ENCODE measurements around the gene CINP.

DNA sequence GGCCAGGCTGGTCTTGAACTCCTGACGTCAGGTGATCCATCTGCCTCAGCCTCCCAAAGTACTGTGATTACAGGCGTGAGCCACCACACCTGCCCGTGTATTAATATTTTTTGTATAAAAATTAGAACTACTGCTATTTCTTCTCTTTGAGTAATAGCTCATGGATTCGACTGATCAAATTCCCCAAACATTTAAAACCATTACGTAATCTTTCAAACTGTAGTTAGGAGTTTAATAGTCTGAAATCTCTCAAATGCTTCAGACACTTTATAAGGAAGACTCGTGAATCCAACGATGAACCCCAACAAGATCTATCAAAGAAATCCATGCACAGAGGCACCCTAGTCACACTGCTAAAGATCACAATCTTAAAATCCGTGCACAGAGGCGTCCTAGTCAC is 16.1 kb upstream of the CINP start:
- TF ChIP-seq GATA3 (IDR thresholded peaks at IDR 0.05; ENCODE audit: low read depth, low read length) (no peak), GATA2 (IDR thresholded peaks at IDR 0.05; ENCODE audit: low read depth, low read length) (no peak)
